ENCODE results near the gene SOD3. TPM values are rescaled to one million over a fixed set of nuclear protein-coding genes. Genes with fewer than 3 reads are reported as not detected.

Gene SOD3
- total RNA-seq, 1 experiment from 2014 or later = 10.7 TPM

DNA sequence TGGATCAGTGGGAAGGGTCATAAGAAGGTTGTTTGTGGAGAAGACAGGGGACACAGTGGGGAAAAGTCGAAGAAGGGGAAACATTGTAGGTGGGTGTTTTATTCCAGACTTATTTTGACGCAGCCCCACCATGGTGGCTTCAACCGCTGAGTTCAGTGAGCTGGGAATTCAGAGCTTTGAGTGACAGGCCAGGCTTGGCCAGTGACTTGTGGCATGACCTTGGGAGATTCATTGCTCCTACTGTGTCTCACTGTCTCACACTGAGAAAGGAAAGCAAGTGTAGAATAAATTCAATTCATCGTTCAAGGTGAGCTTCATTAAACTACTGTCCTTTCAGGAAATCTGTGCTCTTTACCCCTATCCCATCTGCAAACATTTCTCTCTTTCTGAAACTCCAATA, 47.4 kb upstream of the SOD3 start:
- H3K79me2 ChIP-seq (ENCODE audit: low read length) = no peaks in the 10 kb centered on the region
- no peaks in the 10 kb centered on the region for H3K9me2 ChIP-seq (replicated peaks; ENCODE audit: low read length)
- ChIA-PET CTCF (no interaction called here), POLR2A (ENCODE audit: unreplicated experiment) (no interaction called here)
- no peak overlapping the region for H2AFZ ChIP-seq (ENCODE audit: low read length)
- no peak for ATAC-seq
- H3F3A ChIP-seq (ENCODE audit: low read length, unreplicated experiment) = no peaks in the 10 kb centered on the region
- no TSS peak for BruUV-seq (replicated peaks)
- no peak overlapping the region for H3K4me3 ChIP-seq (ENCODE audit: low read length)
- intact Hi-C loops (cut with micrococcal nuclease) = no loop called here
- H3K27ac ChIP-seq (ENCODE audit: low read length) = peak overlapping the region; percentile 85
- no peak for DNase-seq
- H3K4me1 ChIP-seq (ENCODE audit: insufficient read depth, low read length) = peaks cover 29% of the 10 kb centered on the region
- H3K9me3 ChIP-seq (ENCODE audit: low read length) = no peaks in the 10 kb centered on the region
- no peak overlapping the region for H3K4me2 ChIP-seq (ENCODE audit: low read length)
- H4K20me1 ChIP-seq (ENCODE audit: low read length) = no peaks in the 10 kb centered on the region
- TF ChIP-seq EZH2phosphoT487 (IDR thresholded peaks at IDR 0.05; ENCODE audit: borderline replicate concordance, low read length) (no peak), EZH2 (IDR thresholded peaks at IDR 0.05; ENCODE audit: low read length, unreplicated experiment) (no peak)
- TF ChIP-seq, protein P1, sequence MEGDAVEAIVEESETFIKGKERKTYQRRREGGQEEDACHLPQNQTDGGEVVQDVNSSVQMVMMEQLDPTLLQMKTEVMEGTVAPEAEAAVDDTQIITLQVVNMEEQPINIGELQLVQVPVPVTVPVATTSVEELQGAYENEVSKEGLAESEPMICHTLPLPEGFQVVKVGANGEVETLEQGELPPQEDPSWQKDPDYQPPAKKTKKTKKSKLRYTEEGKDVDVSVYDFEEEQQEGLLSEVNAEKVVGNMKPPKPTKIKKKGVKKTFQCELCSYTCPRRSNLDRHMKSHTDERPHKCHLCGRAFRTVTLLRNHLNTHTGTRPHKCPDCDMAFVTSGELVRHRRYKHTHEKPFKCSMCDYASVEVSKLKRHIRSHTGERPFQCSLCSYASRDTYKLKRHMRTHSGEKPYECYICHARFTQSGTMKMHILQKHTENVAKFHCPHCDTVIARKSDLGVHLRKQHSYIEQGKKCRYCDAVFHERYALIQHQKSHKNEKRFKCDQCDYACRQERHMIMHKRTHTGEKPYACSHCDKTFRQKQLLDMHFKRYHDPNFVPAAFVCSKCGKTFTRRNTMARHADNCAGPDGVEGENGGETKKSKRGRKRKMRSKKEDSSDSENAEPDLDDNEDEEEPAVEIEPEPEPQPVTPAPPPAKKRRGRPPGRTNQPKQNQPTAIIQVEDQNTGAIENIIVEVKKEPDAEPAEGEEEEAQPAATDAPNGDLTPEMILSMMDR (conservative IDR thresholded peaks at IDR 0.05; ENCODE audit: low read depth, low read length) = no peak
- H3K27me3 ChIP-seq (ENCODE audit: low read length) = no peaks in the 10 kb centered on the region
- peak overlapping the region; percentile 48 for H3K9ac ChIP-seq (ENCODE audit: low read length)
- no peaks in the 10 kb centered on the region for H3K36me3 ChIP-seq (ENCODE audit: low read depth, low read length)

DNA sequence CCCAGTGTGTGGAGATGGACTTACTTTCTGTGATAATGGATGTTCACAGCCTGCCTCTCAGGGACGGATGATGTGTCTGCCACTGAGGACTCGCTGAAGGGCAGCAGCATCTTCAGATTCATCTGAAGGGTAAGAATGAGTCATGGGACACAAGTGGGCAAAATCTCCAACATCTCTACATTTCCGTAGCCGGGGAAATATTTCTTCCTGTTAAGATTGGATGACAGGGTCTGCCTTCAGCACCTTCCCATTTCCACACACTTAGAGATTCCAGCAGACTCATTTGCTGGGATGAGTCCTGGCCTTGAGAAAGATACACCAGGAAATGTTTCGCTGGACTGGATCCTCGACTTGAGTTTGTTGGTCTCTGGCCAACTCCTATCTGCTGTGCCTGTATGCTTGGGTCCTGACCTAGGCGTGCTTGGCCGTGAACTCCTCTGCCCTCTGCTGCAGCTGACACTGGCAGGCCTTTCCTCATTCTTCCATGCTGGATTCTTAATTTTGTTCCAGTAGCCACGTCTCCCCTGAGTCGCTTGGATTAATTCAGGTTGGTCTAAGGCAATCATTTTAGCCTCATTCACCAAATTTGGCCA, 46.5 kb upstream of the SOD3 start:
- H3K36me3 ChIP-seq (ENCODE audit: low read depth, low read length) = no peaks in the 10 kb centered on the region
- TF ChIP-seq EZH2 (IDR thresholded peaks at IDR 0.05; ENCODE audit: low read length, unreplicated experiment) (no peak), EZH2phosphoT487 (IDR thresholded peaks at IDR 0.05; ENCODE audit: borderline replicate concordance, low read length) (no peak)
- TF ChIP-seq, protein P1 (conservative IDR thresholded peaks at IDR 0.05; ENCODE audit: low read depth, low read length) = no peak
- no peaks in the 10 kb centered on the region for H3K79me2 ChIP-seq (ENCODE audit: low read length)
- ChIA-PET POLR2A (ENCODE audit: unreplicated experiment) (no interaction called here), CTCF (no interaction called here)
- intact Hi-C loops (cut with micrococcal nuclease) = no loop called here
- H3K4me3 ChIP-seq (ENCODE audit: low read length) = no peak overlapping the region
- H3K4me2 ChIP-seq (ENCODE audit: low read length) = no peak overlapping the region
- H3K27ac ChIP-seq (ENCODE audit: low read length) = no peak overlapping the region; the same call in 1 of the 2 replicates
- no peaks in the 10 kb centered on the region for H4K20me1 ChIP-seq (ENCODE audit: low read length)
- no peaks in the 10 kb centered on the region for H3K27me3 ChIP-seq (ENCODE audit: low read length)
- no peaks in the 10 kb centered on the region for H3K9me2 ChIP-seq (replicated peaks; ENCODE audit: low read length)
- DNase-seq (no peak), ATAC-seq (no peak)
- no peak overlapping the region for H2AFZ ChIP-seq (ENCODE audit: low read length)
- H3K9me3 ChIP-seq (ENCODE audit: low read length) = no peaks in the 10 kb centered on the region
- peaks cover 33% of the 10 kb centered on the region for H3K4me1 ChIP-seq (ENCODE audit: insufficient read depth, low read length)
- H3F3A ChIP-seq (ENCODE audit: low read length, unreplicated experiment) = no peaks in the 10 kb centered on the region
- H3K9ac ChIP-seq (ENCODE audit: low read length) = no peak overlapping the region
- BruUV-seq (replicated peaks) = no TSS peak

DNA sequence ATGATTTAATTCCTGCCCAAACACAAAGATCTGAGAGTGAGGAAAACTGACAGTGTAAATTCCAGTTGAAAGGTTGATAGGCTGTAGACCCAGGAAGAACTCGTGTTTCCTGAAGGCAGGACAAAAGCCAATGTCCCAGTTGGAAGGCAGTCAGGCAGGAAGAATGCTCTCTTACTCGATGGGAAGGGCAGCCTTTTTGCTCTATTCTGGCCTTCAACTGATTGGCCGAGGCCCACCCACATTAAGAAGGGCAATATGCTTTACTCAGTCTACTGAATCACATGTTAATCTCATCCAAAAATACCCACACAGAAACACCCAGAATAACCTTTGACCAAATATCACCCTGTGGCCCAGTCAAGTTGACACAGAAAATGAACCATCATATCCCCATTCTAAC, 45.3 kb upstream of the SOD3 start:
- Histone ChIP-seq H3K79me2 (ENCODE audit: low read length) (no peaks in the 10 kb centered on the region), H3K9me2 (replicated peaks; ENCODE audit: low read length) (no peaks in the 10 kb centered on the region), H3K4me1 (ENCODE audit: insufficient read depth, low read length) (peaks cover 43% of the 10 kb centered on the region), H3K9ac (ENCODE audit: low read length) (no peak overlapping the region), H3K27ac (ENCODE audit: low read length) (no peak overlapping the region), H3K27me3 (ENCODE audit: low read length) (no peaks in the 10 kb centered on the region), H3K4me3 (ENCODE audit: low read length) (no peak overlapping the region), H3K36me3 (ENCODE audit: low read depth, low read length) (no peaks in the 10 kb centered on the region), H4K20me1 (ENCODE audit: low read length) (no peaks in the 10 kb centered on the region), H3K4me2 (ENCODE audit: low read length) (no peak overlapping the region), H3F3A (ENCODE audit: low read length, unreplicated experiment) (peaks cover 9% of the 10 kb centered on the region), H2AFZ (ENCODE audit: low read length) (no peak overlapping the region), H3K9me3 (ENCODE audit: low read length) (no peaks in the 10 kb centered on the region)
- no peak for TF ChIP-seq EZH2phosphoT487 (IDR thresholded peaks at IDR 0.05; ENCODE audit: borderline replicate concordance, low read length)
- TF ChIP-seq, protein P1 (conservative IDR thresholded peaks at IDR 0.05; ENCODE audit: low read depth, low read length) = no peak
- TF ChIP-seq EZH2 (IDR thresholded peaks at IDR 0.05; ENCODE audit: low read length, unreplicated experiment) = no peak
- CTCF ChIA-PET = no interaction called here
- ATAC-seq = no peak
- POLR2A ChIA-PET (ENCODE audit: unreplicated experiment) = no interaction called here
- BruUV-seq (replicated peaks) = no TSS peak
- no peak for DNase-seq
- intact Hi-C loops (cut with micrococcal nuclease) = loop anchor here (5.0 kb wide), 1 partner anchor 92 kb away; no protein-coding TSS in a partner anchor

Measured in PC-3 (cell line).